Colonic mucosa (tissue), 4 donors: ENCODE results near the gene RPEL1. TPM values are rescaled to one million over a fixed set of nuclear protein-coding genes. Genes with fewer than 3 reads are reported as not detected.

Experiments
- DNase-seq: peaks from one replicate; pipeline ENCODE4 v3.0.0-alpha.2; 2020
- H3K27ac ChIP-seq: fragments of 200-600 bp; one replicate; pipeline ENCODE4 v1.8.0; 2021
- H3K27me3 ChIP-seq: fragments of 200-600 bp; one replicate; pipeline ENCODE4 v1.8.0; 2021
- H3K36me3 ChIP-seq: fragments of 200-600 bp; one replicate; pipeline ENCODE4 v1.8.0; 2021
- H3K4me1 ChIP-seq: fragments of 200-600 bp; one replicate; pipeline ENCODE4 v1.8.0; 2021; ENCODE audit warnings: mild to moderate bottlenecking
- H3K4me3 ChIP-seq: fragments of 200-600 bp; one replicate; pipeline ENCODE4 v1.8.0; 2021
- H3K9ac ChIP-seq, 2 donors: one replicate each; pipeline ENCODE4 v1.7.0; 2013; ENCODE audit warnings: control low read depth in 2 of 2, low read depth in 2 of 2, low read length in 2 of 2
- H3K9me3 ChIP-seq: fragments of 200-600 bp; one replicate; pipeline ENCODE4 v1.8.0; 2021
- intact Hi-C: fragments of 100-400 bp; cut with DNase I; formaldehyde crosslinking; loops from one replicate; pipeline ENCODE4 v1.14.1; 2022
- total RNA-seq, 2 donors: library from RNA; stranded (reverse); fragmentation: NEBNext Ultra II Directional in 1 of 2; extraction: Animal tissue kit (Norgen Biotek cat#: 25700) in 1 of 2; gene quantifications; one replicate each; pipeline ENCODE4 v1.2.1, GENCODE V29; 2021
- TF ChIP-seq, protein P1 (sequence below): fragments of 200-600 bp; IDR thresholded peaks from one replicate; pipeline ENCODE4 v1.8.0; 2022; ENCODE audit warnings: antibody characterized with exemption, mild to moderate bottlenecking
- donor health status: healthy.
- donor health status: DM: no; HTN: no; CAD: no.
- donor health status: DM: no; HTN: no; CAD: no.

RPEL1 gene
- total RNA-seq, 2 donors from 2014 or later, result not detected

DNA sequence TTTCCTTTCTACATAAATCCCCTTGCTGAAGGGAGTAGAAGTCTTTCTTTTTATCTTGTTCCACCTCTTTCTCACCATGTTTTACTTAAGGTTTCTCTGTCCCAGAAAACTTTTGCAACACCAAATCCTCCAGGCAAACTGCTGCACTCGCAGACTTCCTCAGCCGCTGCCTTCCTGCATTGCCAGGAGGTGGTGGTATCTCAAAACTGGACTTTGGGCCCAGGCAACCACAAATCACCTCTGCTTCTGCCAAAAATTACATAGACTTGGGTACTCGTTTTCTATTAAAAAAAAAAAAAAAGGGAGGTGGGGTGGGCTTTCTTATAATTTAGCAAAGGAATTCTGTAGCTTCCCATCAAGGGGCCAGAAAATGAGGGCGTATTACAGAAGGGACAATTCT is 45.9 kb downstream of the RPEL1 start:
- Histone ChIP-seq H3K27ac (no peak overlapping the region), H3K9ac (no peak overlapping the region), H3K9me3 (no peaks in the 10 kb centered on the region), H3K36me3 (no peaks in the 10 kb centered on the region), H3K4me3 (no peak overlapping the region), H3K4me1 (no peaks in the 10 kb centered on the region), H3K27me3 (no peaks in the 10 kb centered on the region)
- DNase-seq, result no peak
- intact Hi-C loops, result no loop called here
- TF ChIP-seq, protein P1, sequence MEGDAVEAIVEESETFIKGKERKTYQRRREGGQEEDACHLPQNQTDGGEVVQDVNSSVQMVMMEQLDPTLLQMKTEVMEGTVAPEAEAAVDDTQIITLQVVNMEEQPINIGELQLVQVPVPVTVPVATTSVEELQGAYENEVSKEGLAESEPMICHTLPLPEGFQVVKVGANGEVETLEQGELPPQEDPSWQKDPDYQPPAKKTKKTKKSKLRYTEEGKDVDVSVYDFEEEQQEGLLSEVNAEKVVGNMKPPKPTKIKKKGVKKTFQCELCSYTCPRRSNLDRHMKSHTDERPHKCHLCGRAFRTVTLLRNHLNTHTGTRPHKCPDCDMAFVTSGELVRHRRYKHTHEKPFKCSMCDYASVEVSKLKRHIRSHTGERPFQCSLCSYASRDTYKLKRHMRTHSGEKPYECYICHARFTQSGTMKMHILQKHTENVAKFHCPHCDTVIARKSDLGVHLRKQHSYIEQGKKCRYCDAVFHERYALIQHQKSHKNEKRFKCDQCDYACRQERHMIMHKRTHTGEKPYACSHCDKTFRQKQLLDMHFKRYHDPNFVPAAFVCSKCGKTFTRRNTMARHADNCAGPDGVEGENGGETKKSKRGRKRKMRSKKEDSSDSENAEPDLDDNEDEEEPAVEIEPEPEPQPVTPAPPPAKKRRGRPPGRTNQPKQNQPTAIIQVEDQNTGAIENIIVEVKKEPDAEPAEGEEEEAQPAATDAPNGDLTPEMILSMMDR, result no peak

DNA sequence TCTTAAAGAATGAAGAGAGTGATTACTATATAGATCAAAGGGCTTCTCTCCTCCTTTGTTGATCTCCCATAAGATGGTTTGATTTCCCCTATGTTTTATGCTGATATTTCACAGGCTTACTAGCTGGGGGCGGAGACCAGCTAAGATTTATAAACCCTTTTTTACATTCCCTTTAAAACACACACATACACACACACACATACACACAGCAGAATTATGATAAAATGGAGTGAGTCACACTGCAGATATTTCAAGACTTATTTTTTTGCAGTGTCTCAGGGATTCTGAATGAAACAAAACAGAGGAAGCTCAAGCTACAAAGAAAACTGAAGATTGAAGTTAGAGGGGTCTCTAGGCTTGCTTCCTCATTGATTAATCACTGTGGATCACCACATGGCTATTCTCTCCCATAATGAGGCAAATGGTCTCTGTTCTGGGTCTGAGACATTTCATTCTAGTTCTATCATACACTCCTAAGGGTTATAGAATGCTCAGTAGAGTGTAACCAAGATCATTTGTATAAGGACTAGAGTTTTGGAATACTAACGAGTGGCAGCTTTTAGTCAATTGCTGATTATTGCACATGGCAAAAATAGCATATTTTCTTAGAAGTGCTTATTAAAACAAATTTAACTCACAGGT is 49.8 kb downstream of the RPEL1 start:
- Histone ChIP-seq H3K4me3 (no peak overlapping the region), H3K9me3 (no peaks in the 10 kb centered on the region), H3K27ac (no peak overlapping the region), H3K4me1 (no peaks in the 10 kb centered on the region), H3K9ac (no peak overlapping the region), H3K36me3 (no peaks in the 10 kb centered on the region), H3K27me3 (no peaks in the 10 kb centered on the region)
- DNase-seq, result no peak
- TF ChIP-seq, protein P1, result no peak
- intact Hi-C loops, result no loop called here

Other genes with a start within 250 kb of the RPEL1 start
- 10 to 100 TPM; 59.6 to 89.5 TPM for gene NT5C2, start 52.6 kb upstream of the RPEL1 start, total RNA-seq
- gene INA, start 31.3 kb downstream of the RPEL1 start, total RNA-seq, result 1 to 10 TPM in 1 of 2 donors, under 1 TPM in 1; 0.44 to 1.4 TPM
- gene PCGF6, start 105.3 kb downstream of the RPEL1 start, total RNA-seq, result 1 to 10 TPM; 7.6 to 8.6 TPM
- 10 to 100 TPM in 1 of 2 donors, 1 to 10 TPM in 1; 5.5 to 10.3 TPM for gene TAF5, start 122.1 kb downstream of the RPEL1 start, total RNA-seq
- 100 to 1,000 TPM; 551 to 577 TPM for gene ATP5MK, start 150.6 kb downstream of the RPEL1 start, total RNA-seq
- 10 to 100 TPM; 14.9 to 33.6 TPM for gene PDCD11, start 150.7 kb downstream of the RPEL1 start, total RNA-seq
- gene CALHM2, start 206.5 kb downstream of the RPEL1 start, total RNA-seq, result 1 to 10 TPM; 3.5 to 8.0 TPM
- gene CALHM1, start 213.0 kb downstream of the RPEL1 start, total RNA-seq, result not detected
- gene CALHM3, start 233.4 kb downstream of the RPEL1 start, total RNA-seq, result not detected
- gene NEURL1, start 247.8 kb downstream of the RPEL1 start, total RNA-seq, result 10 to 100 TPM; 40.2 to 46.1 TPM